GM03348 (cell line): ENCODE data around the gene MGAT4A.

Source experiments
- DNase-seq: peaks from one replicate; pipeline ENCODE4 v3.0.0; 2012; ENCODE audit warnings: low spot score

MGAT4A gene

GRCh38 chr2:98572676-98573075, 158.3 kb downstream of the MGAT4A start:
- DNase-seq: no peak

GRCh38 chr2:98572211-98572610, 158.7 kb downstream of the MGAT4A start:
- no peak for DNase-seq

- DNase-seq: no peak
Measured at GRCh38 chr2:98571796-98572195, 159.1 kb downstream of the MGAT4A start.

GRCh38 chr2:98571121-98571701, 159.7 kb downstream of the MGAT4A start:
- no peak for DNase-seq

GRCh38 chr2:98570356-98570755, 160.6 kb downstream of the MGAT4A start:
- no peak for DNase-seq

GRCh38 chr2:98569915-98570314, 161.0 kb downstream of the MGAT4A start:
- no peak for DNase-seq

GRCh38 chr2:98569197-98569793, 161.6 kb downstream of the MGAT4A start:
- peak; percentile 61 for DNase-seq
